Measurements from ENCODE around the gene GCLM. TPM values are rescaled to one million over a fixed set of nuclear protein-coding genes. Genes with fewer than 3 reads are reported as not detected.

Gene GCLM
- total and polyA plus RNA-seq, 9 of the 15 experiments (the other 6 are each of a cell fraction or from before 2014, with no cell fraction given): 9.3 to 71.6 (median 24.5) TPM

GRCh38 chr1:93909146-93910050, at the start of gene GCLM (continued):
- TF ChIP-seq ZBTB33 (CRISPR knock-in tag; IDR thresholded peaks at IDR 0.05) (peak; percentile 83), PHB (CRISPR knock-in tag; IDR thresholded peaks at IDR 0.05) (no peak), SP1 (CRISPR knock-in tag; IDR thresholded peaks at IDR 0.05) (peak; percentile 70), ZC3H4 (CRISPR knock-in tag; IDR thresholded peaks at IDR 0.05; ENCODE audit: borderline replicate concordance) (no peak), ZNF280B (CRISPR knock-in tag; IDR thresholded peaks at IDR 0.05) (no peak), ZKSCAN3 (CRISPR knock-in tag; IDR thresholded peaks at IDR 0.05) (no peak), RB1 (IDR thresholded peaks at IDR 0.05; ENCODE audit: low read depth) (peak; percentile 98), MCM3 (IDR thresholded peaks at IDR 0.05) (no peak), HNRNPK (IDR thresholded peaks at IDR 0.05; ENCODE audit: low read depth, low read length, poor library complexity, severe bottlenecking) (no peak), CEBPB (tag; IDR thresholded peaks at IDR 0.05) (no peak), MAFF (IDR thresholded peaks at IDR 0.05; ENCODE audit: low read length) (peak; percentile 95), THRAP3 (IDR thresholded peaks at IDR 0.05; ENCODE audit: borderline replicate concordance) (no peak), CHCHD3 (CRISPR knock-in tag; IDR thresholded peaks at IDR 0.05) (no peak), BACH1 (tag; IDR thresholded peaks at IDR 0.05) (peak; percentile 100), CC2D1A (IDR thresholded peaks at IDR 0.05) (no peak), XRCC3 (IDR thresholded peaks at IDR 0.05) (no peak), TRIM24 (IDR thresholded peaks at IDR 0.05) (no peak; a peak in 1 of 4 replicates), FIP1L1 (IDR thresholded peaks at IDR 0.05; ENCODE audit: low read depth, low read length, poor library complexity, severe bottlenecking) (no peak), KLF16 (IDR thresholded peaks at IDR 0.05) (no peak; the same call in 1 of the 2 replicates), ZNF79 (CRISPR knock-in tag; IDR thresholded peaks at IDR 0.05; ENCODE audit: low read depth) (no peak), SNIP1 (IDR thresholded peaks at IDR 0.05; ENCODE audit: low read depth) (no peak), XRCC5 (IDR thresholded peaks at IDR 0.05; ENCODE audit: low read depth, low read length) (peak; percentile 85), ZNF253 (CRISPR knock-in tag; conservative IDR thresholded peaks at IDR 0.05) (no peak), DACH1 (IDR thresholded peaks at IDR 0.05; ENCODE audit: partially characterized antibody) (no peak), TEAD2 (tag; IDR thresholded peaks at IDR 0.05) (no peak), FUS (optimal IDR thresholded peaks at IDR 0.05; ENCODE audit: low read depth, low read length) (no peak)
- TF ChIP-seq, protein P1, sequence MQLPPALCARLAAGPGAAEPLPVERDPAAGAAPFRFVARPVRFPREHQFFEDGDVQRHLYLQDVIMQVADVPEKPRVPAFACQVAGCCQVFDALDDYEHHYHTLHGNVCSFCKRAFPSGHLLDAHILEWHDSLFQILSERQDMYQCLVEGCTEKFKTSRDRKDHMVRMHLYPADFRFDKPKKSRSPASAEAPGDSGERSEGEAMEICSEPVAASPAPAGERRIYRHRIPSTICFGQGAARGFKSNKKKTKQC (CRISPR knock-in tag; IDR thresholded peaks at IDR 0.05): no peak

Measured in K562 (cell line).